Astrocyte (in vitro differentiated cells and primary cell): ENCODE measurements around the gene PGM2. TPM values are rescaled to one million over a fixed set of nuclear protein-coding genes. Genes with fewer than 3 reads are reported as not detected.
A peak's percentile ranks its signal among the peaks of the same experiment; 100 is the strongest.

ENCODE experiments used
- DNase-seq: peaks from one replicate; pipeline ENCODE4 v3.0.0-alpha.2; 2010; ENCODE audit warnings: low read depth
- FAIRE-seq: peaks from 2 replicates; lab custom pipeline; 2011; peaks lifted over from hg19 to GRCh38; lab: Jason Lieb, UNC
- H2AFZ ChIP-seq: 2 replicates; pipeline ENCODE4 v1.6.0; 2012; ENCODE audit warnings: low read depth, low read length, inconsistent platforms
- H3K27ac ChIP-seq: 2 replicates; pipeline ENCODE4 v1.5.1; 2011; ENCODE audit warnings: low read depth, low read length, inconsistent platforms
- H3K27me3 ChIP-seq: 2 replicates; pipeline ENCODE4 v1.6.0; 2011; ENCODE audit warnings: low read length, inconsistent platforms; ENCODE audit not compliant: insufficient read depth
- H3K36me3 ChIP-seq: 2 replicates; pipeline ENCODE4 v1.5.1; 2011; ENCODE audit warnings: low read length, inconsistent platforms; ENCODE audit not compliant: insufficient read depth
- H3K4me1 ChIP-seq: 2 replicates; pipeline ENCODE4 v1.5.1; 2011; ENCODE audit warnings: low read length, inconsistent platforms; ENCODE audit not compliant: insufficient read depth
- H3K4me2 ChIP-seq: 2 replicates; pipeline ENCODE4 v1.6.0; 2012; ENCODE audit warnings: low read length, inconsistent platforms
- H3K4me3 ChIP-seq: 2 replicates; pipeline ENCODE4 v1.5.1; 2011; ENCODE audit warnings: low read depth, mild to moderate bottlenecking, low read length, inconsistent platforms; ENCODE audit not compliant: insufficient read depth
- H3K79me2 ChIP-seq: 2 replicates; pipeline ENCODE4 v1.6.0; 2012; ENCODE audit warnings: mild to moderate bottlenecking, low read length, inconsistent platforms; ENCODE audit not compliant: insufficient read depth
- H3K9ac ChIP-seq: 2 replicates; pipeline ENCODE4 v1.6.0; 2012; ENCODE audit warnings: mild to moderate bottlenecking, low read length, inconsistent platforms
- H3K9me3 ChIP-seq: 2 replicates; pipeline ENCODE4 v1.5.1; 2012; ENCODE audit warnings: low read depth, mild to moderate bottlenecking, low read length, inconsistent platforms; ENCODE audit not compliant: insufficient read depth
- H4K20me1 ChIP-seq: 2 replicates; pipeline ENCODE4 v1.6.0; 2012; ENCODE audit warnings: low read length, inconsistent platforms; ENCODE audit not compliant: insufficient read depth
- H3K27ac Mint-ChIP-seq: one replicate; pipeline ENCODE4 v1.8.0; 2021; ENCODE audit warnings: mild to moderate bottlenecking, mixed read lengths; ENCODE audit not compliant: unreplicated experiment
- H3K27me3 Mint-ChIP-seq: one replicate; pipeline ENCODE4 v1.8.0; 2021; ENCODE audit warnings: low read depth, mixed read lengths; ENCODE audit not compliant: unreplicated experiment
- H3K36me3 Mint-ChIP-seq: one replicate; pipeline ENCODE4 v1.8.0; 2021; ENCODE audit warnings: low read depth, mixed read lengths; ENCODE audit not compliant: unreplicated experiment
- H3K4me1 Mint-ChIP-seq: one replicate; pipeline ENCODE4 v1.8.0; 2021; ENCODE audit warnings: low read depth, mixed read lengths; ENCODE audit not compliant: unreplicated experiment
- H3K4me3 Mint-ChIP-seq: one replicate; pipeline ENCODE4 v1.8.0; 2021; ENCODE audit warnings: mild to moderate bottlenecking, moderate library complexity, mixed read lengths; ENCODE audit not compliant: unreplicated experiment
- H3K9me3 Mint-ChIP-seq: one replicate; pipeline ENCODE4 v1.8.0; 2021; ENCODE audit warnings: mild to moderate bottlenecking, mixed read lengths; ENCODE audit not compliant: unreplicated experiment
- EZH2 ChIP-seq: IDR thresholded peaks from 2 replicates; pipeline ENCODE4 v1.6.1; 2012; ENCODE audit warnings: mild to moderate bottlenecking, low read length, inconsistent platforms; ENCODE audit not compliant: insufficient read depth
- total RNA-seq: library from RNA; stranded (reverse); gene quantifications from 2 replicates; pipeline ENCODE4 v1.2.1, GENCODE V29; 2021
- TF ChIP-seq, protein P1 (sequence below): IDR thresholded peaks from 2 replicates; pipeline ENCODE4 v1.5.1; 2011; ENCODE audit warnings: low read depth, mild to moderate bottlenecking, inconsistent platforms, low read length, moderate library complexity; ENCODE audit not compliant: insufficient read depth

PGM2 gene
- total RNA-seq, 1 donor from 2014 or later = 24.4 TPM

DNA sequence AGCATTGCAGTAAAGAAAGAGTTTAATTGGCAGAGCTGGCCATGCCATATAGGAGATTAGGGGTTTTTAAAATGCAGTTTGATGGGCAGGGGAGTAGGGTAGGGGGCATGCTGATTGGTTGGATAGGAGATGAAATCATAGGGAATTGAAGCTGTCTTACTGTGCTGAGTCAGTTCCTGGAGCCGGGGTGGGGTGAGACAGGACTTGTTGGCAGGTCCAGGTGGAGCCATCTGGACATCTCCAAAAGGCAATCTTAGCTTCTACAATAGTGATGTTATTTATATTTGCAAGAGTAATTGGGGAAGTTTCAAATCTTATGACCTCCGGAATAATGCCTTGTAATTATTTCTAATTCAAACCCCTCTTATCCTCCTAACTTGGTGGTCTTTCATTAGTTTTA, 32.4 kb upstream of the PGM2 start:
- no peak for DNase-seq
- Mint-ChIP-seq H3K27me3 (peaks cover 1% of the 10 kb centered on the region), H3K9me3 (peaks cover 7% of the 10 kb centered on the region), H3K36me3 (no peaks in the 10 kb centered on the region), H3K27ac (no peak overlapping the region), H3K4me1 (no peaks in the 10 kb centered on the region), H3K4me3 (no peak overlapping the region)
- H3K4me3 ChIP-seq = no peak overlapping the region
- H3K4me1 ChIP-seq = no peaks in the 10 kb centered on the region
- H3K9ac ChIP-seq = no peak overlapping the region
- no peak overlapping the region for H3K4me2 ChIP-seq
- peaks cover 3% of the 10 kb centered on the region for H3K9me3 ChIP-seq
- H3K27me3 ChIP-seq = peaks cover 2% of the 10 kb centered on the region
- no peak overlapping the region for H3K27ac ChIP-seq
- no peaks in the 10 kb centered on the region for H3K79me2 ChIP-seq
- no peaks in the 10 kb centered on the region for H4K20me1 ChIP-seq
- H3K36me3 ChIP-seq = no peaks in the 10 kb centered on the region
- no peak for FAIRE-seq
- H2AFZ ChIP-seq = no peak overlapping the region
- TF ChIP-seq EZH2 = no peak
- TF ChIP-seq, protein P1, sequence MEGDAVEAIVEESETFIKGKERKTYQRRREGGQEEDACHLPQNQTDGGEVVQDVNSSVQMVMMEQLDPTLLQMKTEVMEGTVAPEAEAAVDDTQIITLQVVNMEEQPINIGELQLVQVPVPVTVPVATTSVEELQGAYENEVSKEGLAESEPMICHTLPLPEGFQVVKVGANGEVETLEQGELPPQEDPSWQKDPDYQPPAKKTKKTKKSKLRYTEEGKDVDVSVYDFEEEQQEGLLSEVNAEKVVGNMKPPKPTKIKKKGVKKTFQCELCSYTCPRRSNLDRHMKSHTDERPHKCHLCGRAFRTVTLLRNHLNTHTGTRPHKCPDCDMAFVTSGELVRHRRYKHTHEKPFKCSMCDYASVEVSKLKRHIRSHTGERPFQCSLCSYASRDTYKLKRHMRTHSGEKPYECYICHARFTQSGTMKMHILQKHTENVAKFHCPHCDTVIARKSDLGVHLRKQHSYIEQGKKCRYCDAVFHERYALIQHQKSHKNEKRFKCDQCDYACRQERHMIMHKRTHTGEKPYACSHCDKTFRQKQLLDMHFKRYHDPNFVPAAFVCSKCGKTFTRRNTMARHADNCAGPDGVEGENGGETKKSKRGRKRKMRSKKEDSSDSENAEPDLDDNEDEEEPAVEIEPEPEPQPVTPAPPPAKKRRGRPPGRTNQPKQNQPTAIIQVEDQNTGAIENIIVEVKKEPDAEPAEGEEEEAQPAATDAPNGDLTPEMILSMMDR = no peak

DNA sequence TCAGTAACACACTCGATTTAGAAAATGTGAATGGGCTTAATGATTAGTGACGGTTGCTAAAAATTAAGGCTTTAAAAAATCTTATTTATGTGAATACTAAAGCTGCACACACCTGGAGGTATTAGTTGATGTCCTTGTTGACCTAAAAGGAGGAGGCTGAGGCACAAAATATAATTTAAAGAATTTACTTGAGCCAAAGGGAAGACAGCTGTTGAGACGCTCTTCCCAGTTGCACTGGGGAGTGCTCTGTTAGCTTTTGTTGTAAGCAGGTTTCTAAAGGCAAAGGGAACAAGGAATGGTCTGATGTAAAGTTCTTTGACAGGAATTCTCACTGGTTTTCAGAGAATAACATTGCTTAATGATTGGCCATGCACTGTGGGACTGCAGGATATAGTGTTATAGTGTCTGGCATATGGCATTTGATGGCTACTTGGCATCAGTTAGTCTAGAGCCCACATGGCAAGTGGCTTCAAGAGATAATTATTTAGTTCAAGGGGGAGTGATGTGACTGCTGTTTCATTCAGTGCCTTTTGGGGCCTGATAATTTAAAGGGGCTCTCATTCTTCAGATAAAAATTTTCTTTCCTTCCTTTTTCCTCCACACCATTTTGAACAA, 30.8 kb upstream of the PGM2 start:
- Histone ChIP-seq H3K4me2 (no peak overlapping the region), H2AFZ (no peak overlapping the region), H3K9ac (no peak overlapping the region), H3K27ac (no peak overlapping the region), H3K36me3 (no peaks in the 10 kb centered on the region), H3K9me3 (peaks cover 3% of the 10 kb centered on the region), H3K27me3 (peaks cover 5% of the 10 kb centered on the region), H3K79me2 (no peaks in the 10 kb centered on the region), H3K4me1 (no peaks in the 10 kb centered on the region), H4K20me1 (no peaks in the 10 kb centered on the region), H3K4me3 (no peak overlapping the region)
- no peaks in the 10 kb centered on the region for H3K4me1 Mint-ChIP-seq
- H3K36me3 Mint-ChIP-seq = no peaks in the 10 kb centered on the region
- TF ChIP-seq, protein P1 = no peak
- TF ChIP-seq EZH2 = no peak
- H3K27ac Mint-ChIP-seq = no peak overlapping the region
- H3K4me3 Mint-ChIP-seq = no peak overlapping the region
- FAIRE-seq (no peak), DNase-seq (peak; percentile 2)
- H3K9me3 Mint-ChIP-seq = peaks cover 7% of the 10 kb centered on the region
- H3K27me3 Mint-ChIP-seq = no peaks in the 10 kb centered on the region

DNA sequence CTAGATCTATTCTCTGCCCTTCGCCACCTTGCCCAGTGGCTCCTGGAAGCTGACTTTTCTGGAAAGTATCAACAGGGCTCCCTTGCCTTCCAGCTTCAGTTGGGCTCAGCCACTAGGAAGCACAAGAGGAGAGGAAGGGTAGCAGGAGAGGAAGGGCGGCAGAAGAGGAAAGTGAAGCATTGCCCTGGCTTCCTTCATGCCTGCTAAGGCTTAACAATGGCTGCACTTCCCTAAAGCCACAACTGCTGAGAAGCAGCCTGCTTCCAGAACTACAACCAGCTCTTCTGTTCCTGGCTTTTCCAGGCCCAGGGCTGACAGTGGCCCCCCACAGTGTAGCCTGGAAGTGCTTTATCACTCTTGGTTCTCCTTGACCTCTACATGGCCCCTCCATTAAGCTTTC, 29.1 kb upstream of the PGM2 start:
- H3K9ac ChIP-seq = no peak overlapping the region
- no peak overlapping the region for H3K27ac ChIP-seq
- H3K4me1 ChIP-seq = no peaks in the 10 kb centered on the region
- DNase-seq (no peak), FAIRE-seq (no peak)
- H2AFZ ChIP-seq = no peak overlapping the region
- H3K9me3 Mint-ChIP-seq = peaks cover 3% of the 10 kb centered on the region
- no peaks in the 10 kb centered on the region for H3K4me1 Mint-ChIP-seq
- H3K4me2 ChIP-seq = no peak overlapping the region
- H3K36me3 ChIP-seq = no peaks in the 10 kb centered on the region
- H3K27ac Mint-ChIP-seq = no peak overlapping the region
- H3K79me2 ChIP-seq = no peaks in the 10 kb centered on the region
- peaks cover 3% of the 10 kb centered on the region for H3K9me3 ChIP-seq
- H3K27me3 Mint-ChIP-seq = no peaks in the 10 kb centered on the region
- H3K36me3 Mint-ChIP-seq = no peaks in the 10 kb centered on the region
- H3K27me3 ChIP-seq = peaks cover 5% of the 10 kb centered on the region
- H3K4me3 Mint-ChIP-seq = no peak overlapping the region
- TF ChIP-seq, protein P1 = no peak
- TF ChIP-seq EZH2 = no peak
- no peaks in the 10 kb centered on the region for H4K20me1 ChIP-seq
- no peak overlapping the region for H3K4me3 ChIP-seq
